HEK293 (cell line): ENCODE results near the gene RGN.

Experiments
- CTCF ChIA-PET: fragments of 350-600 bp; formaldehyde crosslinking; extraction: SDS; loops from one replicate; lab custom pipeline; 2021; ENCODE audit warnings: antibody characterized with exemption; lab: Yijun Ruan, JAX
- POLR2A ChIA-PET: fragments of 300-600 bp; formaldehyde crosslinking; extraction: SDS; loops from one replicate; lab custom pipeline; 2020; ENCODE audit warnings: antibody characterized with exemption, inconsistent platforms; lab: Yijun Ruan, JAX
- H3K27ac ChIP-seq: fragments of 200-500 bp; sonication (Bioruptor generic); 2 replicates; pipeline ENCODE4 v1.5.1; 2014; ENCODE audit warnings: low read depth, low read length, control low read depth, inconsistent platforms; ENCODE audit errors: extremely low read depth
- H3K36me3 ChIP-seq, 2 experiments: fragments of 200-500 bp in 1 of 2; sonication (Bioruptor generic) in 1 of 2; 1 replicate in 1 of 2; 2 replicates in 1 of 2; pipeline ENCODE4 v1.5.1; 2014 to 2017; ENCODE audit warnings: inconsistent platforms in 2 of 2, low read length in 2 of 2; ENCODE audit not compliant: control insufficient read depth in 2 of 2, insufficient read depth in 1 of 2
- H3K4me1 ChIP-seq: fragments of 200-500 bp; sonication (Bioruptor generic); 2 replicates; pipeline ENCODE4 v1.5.1; 2014; ENCODE audit warnings: mild to moderate bottlenecking, low read length, inconsistent platforms; ENCODE audit not compliant: control insufficient read depth, insufficient read depth
- H3K4me3 ChIP-seq: 2 replicates; pipeline ENCODE4 v1.5.1; 2011; ENCODE audit warnings: low read depth, mild to moderate bottlenecking, control low read depth, low read length, moderate library complexity
- H3K9me3 ChIP-seq: fragments of 200-500 bp; sonication (Bioruptor generic); 2 replicates; pipeline ENCODE4 v1.5.1; 2014; ENCODE audit warnings: low read depth, low read length, inconsistent platforms; ENCODE audit not compliant: control insufficient read depth, insufficient read depth
- HOXD13 ChIP-seq: sonication (generic); formaldehyde crosslinking; IDR thresholded peaks from 2 replicates; pipeline ENCODE4 v1.8.0; 2022; ENCODE audit warnings: missing genetic modification reagents, borderline replicate concordance
- KLF7 ChIP-seq: fragments of 450-650 bp; formaldehyde crosslinking; IDR thresholded peaks from 2 replicates; pipeline ENCODE4 v1.5.1; 2016; ENCODE audit warnings: missing biosample characterization, missing genetic modification characterization, borderline replicate concordance
- PBX3 ChIP-seq: sonication (generic); formaldehyde crosslinking; IDR thresholded peaks from 2 replicates; pipeline ENCODE4 v1.8.1; 2022; ENCODE audit warnings: mild to moderate bottlenecking, moderate library complexity, missing genetic modification reagents
- TRIM28 ChIP-seq: IDR thresholded peaks from 2 replicates; pipeline ENCODE4 v1.6.1; 2011; ENCODE audit warnings: low read length, control low read depth, borderline replicate concordance
- ZBTB17 ChIP-seq: fragments of 450-650 bp; formaldehyde crosslinking; IDR thresholded peaks from 2 replicates; pipeline ENCODE4 v1.5.1; 2016; ENCODE audit warnings: missing biosample characterization, missing genetic modification characterization
- ZBTB26 ChIP-seq: fragments of 450-650 bp; formaldehyde crosslinking; optimal IDR thresholded peaks from 2 replicates; pipeline ENCODE3; 2016; ENCODE audit warnings: missing biosample characterization, mild to moderate bottlenecking, missing genetic modification characterization
- ZFP3 ChIP-seq: fragments of 450-650 bp; formaldehyde crosslinking; IDR thresholded peaks from 2 replicates; pipeline ENCODE4 v1.5.1; 2016; ENCODE audit warnings: low read depth, missing biosample characterization, missing genetic modification characterization
- ZFP37 ChIP-seq: fragments of 450-650 bp; formaldehyde crosslinking; IDR thresholded peaks from 2 replicates; pipeline ENCODE4 v1.5.1; 2016; ENCODE audit warnings: missing biosample characterization, missing genetic modification characterization
- ZNF132 ChIP-seq: fragments of 450-650 bp; formaldehyde crosslinking; IDR thresholded peaks from 2 replicates; pipeline ENCODE4 v1.5.1; 2017; ENCODE audit warnings: missing biosample characterization, missing genetic modification characterization, borderline replicate concordance
- ZNF138 ChIP-seq: fragments of 450-650 bp; formaldehyde crosslinking; IDR thresholded peaks from 2 replicates; pipeline ENCODE4 v1.5.1; 2016; ENCODE audit warnings: missing biosample characterization, missing genetic modification characterization, borderline replicate concordance
- ZNF140 ChIP-seq: fragments of 450-650 bp; formaldehyde crosslinking; IDR thresholded peaks from 2 replicates; pipeline ENCODE4 v1.5.1; 2016; ENCODE audit warnings: missing biosample characterization, missing genetic modification characterization
- ZNF169 ChIP-seq: fragments of 450-650 bp; formaldehyde crosslinking; IDR thresholded peaks from 2 replicates; pipeline ENCODE4 v1.5.1; 2016; ENCODE audit warnings: missing biosample characterization, missing genetic modification characterization
- ZNF239 ChIP-seq: fragments of 450-650 bp; formaldehyde crosslinking; IDR thresholded peaks from 2 replicates; pipeline ENCODE4 v1.5.1; 2016; ENCODE audit warnings: missing biosample characterization, missing genetic modification characterization
- ZNF24 ChIP-seq: fragments of 450-650 bp; formaldehyde crosslinking; IDR thresholded peaks from 2 replicates; pipeline ENCODE4 v1.5.1; 2016; ENCODE audit warnings: missing biosample characterization, missing genetic modification characterization
- ZNF350 ChIP-seq: fragments of 450-650 bp; formaldehyde crosslinking; IDR thresholded peaks from 2 replicates; pipeline ENCODE4 v1.5.0; 2017; ENCODE audit warnings: missing biosample characterization, mild to moderate bottlenecking, missing genetic modification characterization
- ZNF394 ChIP-seq: fragments of 450-650 bp; formaldehyde crosslinking; IDR thresholded peaks from 2 replicates; pipeline ENCODE4 v1.5.1; 2016; ENCODE audit warnings: missing biosample characterization, missing genetic modification characterization, mild to moderate bottlenecking, moderate library complexity, borderline replicate concordance
- ZNF416 ChIP-seq: fragments of 450-650 bp; formaldehyde crosslinking; IDR thresholded peaks from 2 replicates; pipeline ENCODE4 v1.5.1; 2016; ENCODE audit warnings: missing biosample characterization, missing genetic modification characterization
- ZNF561 ChIP-seq: fragments of 450-650 bp; IDR thresholded peaks from 2 replicates; pipeline ENCODE4 v1.5.1; 2018; ENCODE audit warnings: missing biosample characterization, missing genetic modification characterization, borderline replicate concordance
- ZNF664 ChIP-seq: fragments of 450-650 bp; formaldehyde crosslinking; IDR thresholded peaks from 2 replicates; pipeline ENCODE4 v1.5.1; 2016; ENCODE audit warnings: missing biosample characterization, missing genetic modification characterization
- ZSCAN16 ChIP-seq: fragments of 450-650 bp; formaldehyde crosslinking; IDR thresholded peaks from 2 replicates; pipeline ENCODE4 v1.5.1; 2016; ENCODE audit warnings: missing biosample characterization, missing genetic modification characterization
- TF ChIP-seq, protein P1 (sequence below): fragments of 450-650 bp; IDR thresholded peaks from 2 replicates; pipeline ENCODE4 v1.5.1; 2018; ENCODE audit warnings: missing biosample characterization, missing genetic modification characterization
- TF ChIP-seq, protein P2 (sequence below): fragments of 450-650 bp; formaldehyde crosslinking; IDR thresholded peaks from 2 replicates; pipeline ENCODE4 v1.5.1; 2016; ENCODE audit warnings: missing biosample characterization, missing genetic modification characterization
- TF ChIP-seq, protein P3 (sequence below): fragments of 450-650 bp; formaldehyde crosslinking; IDR thresholded peaks from 2 replicates; pipeline ENCODE4 v1.5.1; 2016; ENCODE audit warnings: missing biosample characterization, missing genetic modification characterization

Gene RGN

DNA sequence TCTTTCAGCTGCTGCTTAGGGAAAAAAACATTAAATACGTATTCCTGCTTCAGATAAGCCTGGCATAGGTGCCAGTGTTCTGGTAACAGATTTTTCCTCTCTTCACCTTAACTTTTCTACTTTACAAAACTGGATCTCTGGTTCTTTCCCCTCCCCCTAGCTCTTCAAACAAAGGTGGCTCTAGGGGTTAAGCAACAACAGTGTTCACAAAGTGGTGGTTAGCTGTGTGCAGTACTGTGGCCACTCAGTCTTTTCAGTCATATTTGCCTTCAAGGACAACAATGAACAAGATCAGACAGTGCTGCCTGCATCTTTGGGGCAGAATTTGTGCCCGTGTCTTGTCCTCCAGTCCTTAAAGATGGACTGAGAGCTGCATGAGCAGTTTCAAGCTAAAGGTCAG is 15.1 kb upstream of the RGN start:
- H3K4me1 ChIP-seq: no peaks in the 10 kb centered on the region
- CTCF ChIA-PET: no interaction called here
- peaks cover 0 to 7% of the 10 kb centered on the region in 2 experiments; a peak in 1 of 3 replicates for H3K36me3 ChIP-seq
- POLR2A ChIA-PET: no interaction called here
- no peak overlapping the region for H3K27ac ChIP-seq
- no peaks in the 10 kb centered on the region for H3K9me3 ChIP-seq
- TF ChIP-seq HOXD13 (CRISPR knock-in tag) (no peak), ZNF24 (tag by site-specific recombination) (no peak), ZNF561 (tag by site-specific recombination) (no peak), ZBTB26 (tag by site-specific recombination) (no peak), ZNF132 (tag by site-specific recombination) (no peak), KLF7 (tag by site-specific recombination) (no peak), PBX3 (CRISPR knock-in tag) (no peak), TRIM28 (no peak), ZNF138 (tag by site-specific recombination) (no peak), ZSCAN16 (tag by site-specific recombination) (no peak), ZNF394 (tag by site-specific recombination) (no peak), ZFP37 (no peak), ZFP3 (tag by site-specific recombination) (no peak)
- TF ChIP-seq, protein P1, sequence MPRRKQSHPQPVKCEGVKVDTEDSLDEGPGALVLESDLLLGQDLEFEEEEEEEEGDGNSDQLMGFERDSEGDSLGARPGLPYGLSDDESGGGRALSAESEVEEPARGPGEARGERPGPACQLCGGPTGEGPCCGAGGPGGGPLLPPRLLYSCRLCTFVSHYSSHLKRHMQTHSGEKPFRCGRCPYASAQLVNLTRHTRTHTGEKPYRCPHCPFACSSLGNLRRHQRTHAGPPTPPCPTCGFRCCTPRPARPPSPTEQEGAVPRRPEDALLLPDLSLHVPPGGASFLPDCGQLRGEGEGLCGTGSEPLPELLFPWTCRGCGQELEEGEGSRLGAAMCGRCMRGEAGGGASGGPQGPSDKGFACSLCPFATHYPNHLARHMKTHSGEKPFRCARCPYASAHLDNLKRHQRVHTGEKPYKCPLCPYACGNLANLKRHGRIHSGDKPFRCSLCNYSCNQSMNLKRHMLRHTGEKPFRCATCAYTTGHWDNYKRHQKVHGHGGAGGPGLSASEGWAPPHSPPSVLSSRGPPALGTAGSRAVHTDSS (tag by site-specific recombination): no peak
- H3K4me3 ChIP-seq: no peak overlapping the region

GRCh38 chrX:47068214-47068613 is 10.0 kb upstream of the RGN start:
- no peaks in the 10 kb centered on the region for H3K36me3 ChIP-seq
- H3K4me1 ChIP-seq: no peaks in the 10 kb centered on the region
- no peaks in the 10 kb centered on the region for H3K9me3 ChIP-seq
- POLR2A ChIA-PET: no interaction called here
- H3K27ac ChIP-seq: no peak overlapping the region
- no peak for TF ChIP-seq ZNF664 (tag by site-specific recombination)
- TF ChIP-seq ZNF416: no peak
- no peak for TF ChIP-seq ZNF350
- no peak for TF ChIP-seq ZNF140
- TF ChIP-seq ZBTB17 (tag by site-specific recombination): no peak
- no peak overlapping the region for H3K4me3 ChIP-seq
- CTCF ChIA-PET: no interaction called here

DNA sequence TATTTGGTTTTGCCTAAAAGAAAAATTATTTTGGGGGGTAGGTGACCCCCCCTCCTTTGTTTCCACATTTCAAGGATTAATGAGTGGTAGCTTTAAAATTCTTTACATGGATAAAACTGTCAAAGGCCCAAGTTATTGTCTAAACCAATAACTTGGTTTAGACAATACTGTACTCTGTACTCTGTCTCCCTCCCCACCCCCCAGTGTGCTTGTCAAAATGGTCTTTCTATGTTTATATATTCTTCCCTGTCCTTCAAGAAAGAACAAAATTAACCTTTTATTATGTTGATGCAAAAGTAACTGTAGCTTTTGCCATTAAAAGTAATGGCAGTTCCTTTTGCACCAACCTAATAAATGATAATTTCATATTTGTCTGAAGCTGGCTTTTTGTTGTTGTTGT is 9.5 kb upstream of the RGN start:
- POLR2A ChIA-PET: no interaction called here
- H3K4me3 ChIP-seq: no peak overlapping the region
- H3K27ac ChIP-seq: no peak overlapping the region
- TF ChIP-seq ZNF239 (tag by site-specific recombination) (no peak), ZNF169 (tag by site-specific recombination) (no peak)
- TF ChIP-seq, protein P2, sequence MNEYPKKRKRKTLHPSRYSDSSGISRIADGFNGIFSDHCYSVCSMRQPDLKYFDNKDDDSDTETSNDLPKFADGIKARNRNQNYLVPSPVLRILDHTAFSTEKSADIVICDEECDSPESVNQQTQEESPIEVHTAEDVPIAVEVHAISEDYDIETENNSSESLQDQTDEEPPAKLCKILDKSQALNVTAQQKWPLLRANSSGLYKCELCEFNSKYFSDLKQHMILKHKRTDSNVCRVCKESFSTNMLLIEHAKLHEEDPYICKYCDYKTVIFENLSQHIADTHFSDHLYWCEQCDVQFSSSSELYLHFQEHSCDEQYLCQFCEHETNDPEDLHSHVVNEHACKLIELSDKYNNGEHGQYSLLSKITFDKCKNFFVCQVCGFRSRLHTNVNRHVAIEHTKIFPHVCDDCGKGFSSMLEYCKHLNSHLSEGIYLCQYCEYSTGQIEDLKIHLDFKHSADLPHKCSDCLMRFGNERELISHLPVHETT (tag by site-specific recombination): no peak
- TF ChIP-seq, protein P3, sequence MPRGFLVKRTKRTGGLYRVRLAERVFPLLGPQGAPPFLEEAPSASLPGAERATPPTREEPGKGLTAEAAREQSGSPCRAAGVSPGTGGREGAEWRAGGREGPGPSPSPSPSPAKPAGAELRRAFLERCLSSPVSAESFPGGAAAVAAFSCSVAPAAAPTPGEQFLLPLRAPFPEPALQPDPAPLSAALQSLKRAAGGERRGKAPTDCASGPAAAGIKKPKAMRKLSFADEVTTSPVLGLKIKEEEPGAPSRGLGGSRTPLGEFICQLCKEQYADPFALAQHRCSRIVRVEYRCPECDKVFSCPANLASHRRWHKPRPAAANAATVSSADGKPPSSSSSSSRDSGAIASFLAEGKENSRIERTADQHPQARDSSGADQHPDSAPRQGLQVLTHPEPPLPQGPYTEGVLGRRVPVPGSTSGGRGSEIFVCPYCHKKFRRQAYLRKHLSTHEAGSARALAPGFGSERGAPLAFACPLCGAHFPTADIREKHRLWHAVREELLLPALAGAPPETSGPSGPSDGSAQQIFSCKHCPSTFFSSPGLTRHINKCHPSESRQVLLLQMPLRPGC (tag by site-specific recombination): no peak
- TF ChIP-seq, all 188 proteins: peak for 0
- CTCF ChIA-PET: no interaction called here
- no peaks in the 10 kb centered on the region for H3K4me1 ChIP-seq
- no peaks in the 10 kb centered on the region for H3K9me3 ChIP-seq
- no peaks in the 10 kb centered on the region for H3K36me3 ChIP-seq
